H9 (cell line): ENCODE measurements around the gene MIR17HG. TPM values are rescaled to one million over a fixed set of nuclear protein-coding genes. Genes with fewer than 3 reads are reported as not detected.

Experiments
- DNase-seq: peaks from one replicate; pipeline ENCODE4 v3.0.0-alpha.2; 2017
- H2AFZ ChIP-seq: one replicate; pipeline ENCODE4 v1.6.1; 2013; ENCODE audit warnings: mild to moderate bottlenecking, low read length, control low read depth, moderate library complexity
- H2AK5ac ChIP-seq: 2 replicates; pipeline ENCODE4 v1.6.1; 2013; ENCODE audit warnings: low read length, control low read depth, mixed read lengths; ENCODE audit not compliant: insufficient read length
- H2BK120ac ChIP-seq: one replicate; pipeline ENCODE4 v1.6.1; 2013; ENCODE audit warnings: low read depth, mild to moderate bottlenecking, low read length, control low read depth, inconsistent platforms; ENCODE audit not compliant: poor library complexity, severe bottlenecking
- H2BK12ac ChIP-seq: 2 replicates; pipeline ENCODE4 v1.6.1; 2013; ENCODE audit warnings: low read length, control low read depth, mixed read lengths, low read depth; ENCODE audit not compliant: insufficient read length
- H2BK15ac ChIP-seq: 2 replicates; pipeline ENCODE4 v1.6.1; 2013; ENCODE audit warnings: low read depth, low read length, control low read depth
- H2BK20ac ChIP-seq: one replicate; pipeline ENCODE4 v1.6.1; 2013; ENCODE audit warnings: low read depth, mild to moderate bottlenecking, low read length, control low read depth, inconsistent platforms; ENCODE audit not compliant: poor library complexity, severe bottlenecking
- H2BK5ac ChIP-seq: 2 replicates; pipeline ENCODE4 v1.6.1; 2013; ENCODE audit warnings: low read length, control low read depth, mixed read lengths; ENCODE audit not compliant: insufficient read length
- H3K14ac ChIP-seq: 2 replicates; pipeline ENCODE4 v1.6.1; 2013; ENCODE audit warnings: low read length, control low read depth; ENCODE audit not compliant: insufficient read depth
- H3K18ac ChIP-seq: 2 replicates; pipeline ENCODE4 v1.6.1; 2013; ENCODE audit warnings: low read depth, mild to moderate bottlenecking, mixed read lengths, low read length, control low read depth; ENCODE audit not compliant: insufficient read length
- H3K23ac ChIP-seq: 2 replicates; pipeline ENCODE4 v1.6.1; 2013; ENCODE audit warnings: low read length, control low read depth, mixed read lengths, low read depth; ENCODE audit not compliant: insufficient read length
- H3K23me2 ChIP-seq: 2 replicates; pipeline ENCODE4 v1.6.1; 2013; ENCODE audit warnings: low read depth, mild to moderate bottlenecking, mixed read lengths, low read length, control low read depth; ENCODE audit not compliant: insufficient read length, poor library complexity, severe bottlenecking
- H3K27ac ChIP-seq: 2 replicates; pipeline ENCODE4 v1.5.1; 2013; ENCODE audit warnings: low read length, control low read depth, mixed read lengths, low read depth; ENCODE audit not compliant: insufficient read length
- H3K27me3 ChIP-seq: 2 replicates; pipeline ENCODE4 v1.6.1; 2013; ENCODE audit warnings: low read length, control low read depth, inconsistent platforms; ENCODE audit not compliant: insufficient read depth
- H3K4ac ChIP-seq: 2 replicates; pipeline ENCODE4 v1.6.1; 2013; ENCODE audit warnings: low read depth, mild to moderate bottlenecking, control low read depth, inconsistent platforms, low read length, moderate library complexity
- H3K4me1 ChIP-seq: 2 replicates; pipeline ENCODE4 v1.6.1; 2013; ENCODE audit warnings: low read length, control low read depth, inconsistent platforms; ENCODE audit not compliant: insufficient read depth
- H3K4me2 ChIP-seq: 2 replicates; pipeline ENCODE4 v1.6.1; 2013; ENCODE audit warnings: low read length, control low read depth, mixed read lengths; ENCODE audit not compliant: insufficient read length, insufficient read depth
- H3K56ac ChIP-seq: 2 replicates; pipeline ENCODE4 v1.6.1; 2013; ENCODE audit warnings: low read depth, mild to moderate bottlenecking, mixed read lengths, low read length, control low read depth; ENCODE audit not compliant: insufficient read length
- H3K79me1 ChIP-seq: 2 replicates; pipeline ENCODE4 v1.6.1; 2013; ENCODE audit warnings: low read depth, mild to moderate bottlenecking, moderate library complexity, low read length, control low read depth, inconsistent platforms; ENCODE audit not compliant: insufficient read depth, poor library complexity, severe bottlenecking
- H3K79me2 ChIP-seq: 2 replicates; pipeline ENCODE4 v1.6.1; 2013; ENCODE audit warnings: low read length, control low read depth, inconsistent platforms; ENCODE audit not compliant: insufficient read depth
- H3K9ac ChIP-seq: 2 replicates; pipeline ENCODE4 v1.6.1; 2013; ENCODE audit warnings: low read length, control low read depth, mixed read lengths; ENCODE audit not compliant: insufficient read length; ENCODE audit errors: extremely low read depth
- H3K9me3 ChIP-seq: one replicate; pipeline ENCODE4 v1.6.1; 2013; ENCODE audit warnings: low read depth, low read length, inconsistent platforms; ENCODE audit not compliant: control insufficient read depth
- H3T11ph ChIP-seq: one replicate; pipeline ENCODE4 v1.6.1; 2013; ENCODE audit warnings: mild to moderate bottlenecking, low read length, control low read depth, inconsistent platforms
- H4K20me1 ChIP-seq: one replicate; pipeline ENCODE4 v1.6.1; 2013; ENCODE audit not compliant: control insufficient read depth, insufficient read length, insufficient read depth
- H4K5ac ChIP-seq: 2 replicates; pipeline ENCODE4 v1.6.1; 2013; ENCODE audit warnings: low read depth, mild to moderate bottlenecking, mixed read lengths, low read length, control low read depth; ENCODE audit not compliant: insufficient read length
- H4K8ac ChIP-seq: replicated peaks from 2 replicates; pipeline ENCODE4 v1.6.1; 2013; ENCODE audit warnings: low read length, control low read depth, mixed read lengths, low read depth; ENCODE audit not compliant: insufficient read length
- H4K91ac ChIP-seq: 2 replicates; pipeline ENCODE4 v1.6.1; 2013; ENCODE audit warnings: low read depth, mild to moderate bottlenecking, moderate library complexity, mixed read lengths, low read length, control low read depth; ENCODE audit not compliant: insufficient read length
- H3K27ac Mint-ChIP-seq, 3 experiments: 2 replicates in 2 of 3; 3 replicates in 1 of 3; pipeline ENCODE4 v1.8.0; 2020 to 2021; ENCODE audit warnings: mixed read lengths in 3 of 3, mild to moderate bottlenecking in 1 of 3, moderate library complexity in 1 of 3
- H3K27me3 Mint-ChIP-seq: 2 replicates; pipeline ENCODE4 v1.8.0; 2021; ENCODE audit warnings: low read depth, mild to moderate bottlenecking, moderate library complexity, mixed read lengths
- H3K36me3 Mint-ChIP-seq, 3 experiments: 2 replicates in 2 of 3; 3 replicates in 1 of 3; pipeline ENCODE4 v1.8.0; 2020 to 2021; ENCODE audit warnings: low read depth in 3 of 3, mixed read lengths in 3 of 3; ENCODE audit not compliant: insufficient read depth in 1 of 3
- H3K4me1 Mint-ChIP-seq, 2 experiments: 2 replicates each; pipeline ENCODE4 v1.8.0; 2020; ENCODE audit warnings: mixed read lengths in 2 of 2
- H3K4me3 Mint-ChIP-seq, 2 experiments: 2 replicates in 1 of 2; 3 replicates in 1 of 2; pipeline ENCODE4 v1.8.0; 2020 to 2021; ENCODE audit warnings: mild to moderate bottlenecking in 2 of 2, mixed read lengths in 2 of 2, moderate library complexity in 1 of 2
- H3K9me3 Mint-ChIP-seq, 2 experiments: 2 replicates in 1 of 2; 3 replicates in 1 of 2; pipeline ENCODE4 v1.8.0; 2020; ENCODE audit warnings: mild to moderate bottlenecking in 2 of 2, mixed read lengths in 2 of 2, moderate library complexity in 1 of 2
- CTCF ChIP-seq: fragments of 200-600 bp; sonication (generic); conservative IDR thresholded peaks from 3 replicates; pipeline ENCODE4 v1.8.0; 2021; ENCODE audit warnings: antibody characterized with exemption, mild to moderate bottlenecking
- WGBS: extraction: QIAGEN DNeasy Blood & Tissue Kit; methylation state at CpG from one replicate; pipeline ENCODE4 v1.1.7; 2013; ENCODE audit warnings: missing lambda C conversion rate, low lambda C conversion rate, mixed read lengths; ENCODE audit not compliant: insufficient read length; ENCODE audit errors: extremely low coverage; 5-methylcytosine and 5-hydroxymethylcytosine counted together
- total RNA-seq: library from RNA; stranded (reverse); gene quantifications from 2 replicates; pipeline ENCODE4 v1.2.1, GENCODE V29; 2021

The MIR17HG gene
- total RNA-seq, 1 experiment from 2014 or later = 38.7 TPM

DNA sequence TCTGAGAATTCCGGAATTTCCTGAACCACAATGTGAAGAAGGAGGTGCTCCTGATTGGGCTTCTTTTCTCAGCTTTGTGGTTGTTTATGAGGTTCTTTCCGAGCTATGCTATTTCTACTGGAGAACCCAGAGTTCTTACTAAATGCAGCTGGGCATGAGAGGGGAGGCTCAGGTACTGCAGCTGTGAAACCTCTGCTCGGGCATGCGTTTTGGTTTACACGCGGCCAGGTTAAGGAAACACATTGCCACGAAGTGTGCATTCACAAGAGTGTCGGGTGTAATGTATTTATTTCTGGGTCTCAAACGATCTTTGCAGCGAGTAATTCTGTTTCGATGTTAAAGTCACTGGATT is 661 bp upstream of the MIR17HG start:
- Mint-ChIP-seq H3K4me3 (peak overlapping the region; percentile 83 to 89), H3K36me3 (peaks cover 29 to 30% (median 30%) of the 10 kb centered on the region in 3 experiments), H3K27ac (peak overlapping the region; percentile 82 to 99 (median 93); a peak in 6 of 7 replicates), H3K27me3 (peaks cover 29% of the 10 kb centered on the region), H3K4me1 (peaks cover 18 to 29% of the 10 kb centered on the region in 2 experiments), H3K9me3 (peaks cover 0 to 9% of the 10 kb centered on the region in 2 experiments; a peak in 2 of 5 replicates)
- Histone ChIP-seq H3K79me2 (peaks cover 15% of the 10 kb centered on the region), H2BK12ac (no peak overlapping the region), H4K5ac (no peak overlapping the region), H3K79me1 (peaks cover 4% of the 10 kb centered on the region), H3K4me2 (peak overlapping the region; percentile 75), H2BK15ac (no peak overlapping the region), H4K91ac (no peak overlapping the region), H2BK20ac (no peak overlapping the region), H3K27ac (peak overlapping the region; percentile 43), H4K8ac (no peak overlapping the region), H2AFZ (peak overlapping the region; percentile 67), H4K20me1 (no peaks in the 10 kb centered on the region), H3K9me3 (no peaks in the 10 kb centered on the region), H3K27me3 (no peaks in the 10 kb centered on the region), H3K4me1 (no peaks in the 10 kb centered on the region), H3K9ac (peak overlapping the region; percentile 57), H3K14ac (peak overlapping the region; percentile 78; the same call in 1 of the 2 replicates), H2BK5ac (no peak overlapping the region), H3K56ac (no peak overlapping the region), H3K4ac (no peak overlapping the region), H3T11ph (no peak overlapping the region), H3K23ac (no peak overlapping the region), H3K23me2 (peaks cover 3% of the 10 kb centered on the region), H2AK5ac (no peak overlapping the region), H3K18ac (peak overlapping the region; percentile 74), H2BK120ac (no peak overlapping the region)
- DNase-seq = peak; percentile 38
- WGBS = no CpG with 5 or more reads among the region's 11 CpGs
- TF ChIP-seq CTCF = no peak
